Hepatic stellate cell (primary cell): Measurements from ENCODE around the gene CHST6.
"Not testable (repeated sequence)": the region's sequence is repeated elsewhere in the genome, so short reads cannot be mapped to it uniquely, and the experiment has no call there.

Experiments used
- DNase-seq: peaks from one replicate; pipeline ENCODE4 v3.0.0; 2011; ENCODE audit warnings: low spot score

CHST6 gene

GRCh38 chr16:75495076-75495674 lies at the start of gene CHST6:
CHST6 (minus strand) TSS chr16:75495441; CDS start chr16:75479828, 15,613 bp downstream.
- no peak for DNase-seq

DNA sequence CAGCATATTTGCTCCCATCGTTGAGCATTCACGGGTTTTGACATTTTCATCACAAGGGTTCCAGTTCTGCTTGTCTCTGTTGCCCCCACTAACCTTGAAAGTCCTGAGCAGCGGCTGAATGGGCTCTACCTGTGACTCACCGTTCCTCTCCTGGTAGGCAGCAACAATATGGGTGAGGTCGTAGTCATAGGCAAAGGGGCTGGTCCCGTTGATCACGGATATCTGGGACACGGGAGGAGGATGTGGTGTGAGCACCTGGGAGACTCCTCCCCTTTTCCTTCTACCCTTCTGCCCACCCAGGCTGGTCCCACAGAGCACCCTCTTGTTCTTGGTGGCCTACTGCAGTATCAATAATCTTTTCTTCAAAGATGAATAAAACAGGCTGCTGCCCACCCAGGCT lies 47.2 kb upstream of the CHST6 start:
- DNase-seq = not testable (repeated sequence)

DNA sequence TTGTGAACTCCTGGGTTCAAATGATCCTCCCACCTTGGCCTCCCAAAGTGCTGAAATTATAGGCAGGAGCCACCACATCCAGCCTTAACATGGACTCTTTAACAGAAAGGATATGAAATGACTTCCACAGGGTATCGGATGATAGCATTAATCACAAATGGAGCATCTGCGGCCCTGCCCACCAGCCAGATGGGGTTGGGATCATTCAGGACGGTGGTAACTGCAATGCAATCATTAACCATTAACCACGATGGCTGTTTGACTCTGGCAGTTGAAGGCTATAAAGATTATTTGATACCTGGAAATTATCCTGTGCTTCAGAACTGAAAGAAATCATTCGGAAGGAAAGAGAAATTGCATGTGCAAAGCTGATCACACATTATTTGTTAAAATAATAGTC lies 46.0 kb upstream of the CHST6 start:
- DNase-seq = no peak

DNA sequence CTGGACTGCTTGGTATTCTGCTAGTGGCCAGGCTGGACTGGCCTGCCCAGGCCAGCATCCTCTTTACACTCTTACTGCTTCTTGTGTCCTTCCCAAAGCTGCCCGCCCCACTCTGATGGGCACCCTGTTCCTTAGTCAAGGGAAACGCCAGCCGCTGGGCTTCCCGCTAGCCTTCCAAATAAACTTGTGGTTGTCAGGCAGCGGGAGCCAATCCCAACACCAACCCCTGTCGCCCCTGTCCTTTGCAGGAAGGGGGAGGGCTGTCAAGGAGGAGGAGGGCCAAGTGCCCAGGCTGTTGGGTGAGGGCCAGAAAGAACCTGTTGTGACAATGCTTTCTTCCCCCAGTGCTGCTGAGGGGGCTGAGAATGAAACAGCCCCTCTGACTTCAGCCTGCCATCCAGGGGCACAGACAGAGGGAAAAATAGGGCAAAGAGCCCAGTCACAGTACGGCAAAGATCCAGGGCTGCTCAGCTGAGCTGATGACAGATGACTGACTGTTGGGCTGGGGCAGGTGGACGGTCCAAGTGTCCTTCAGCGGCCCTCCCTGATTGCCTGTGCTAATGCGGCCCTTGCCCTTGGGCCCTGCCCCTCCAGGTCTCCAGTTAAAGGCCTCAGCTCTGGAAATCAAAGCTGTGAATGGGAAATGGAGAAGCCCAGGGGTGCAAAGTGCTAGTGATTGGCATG lies 43.8 kb upstream of the CHST6 start:
- not testable (repeated sequence) for DNase-seq

GRCh38 chr16:75537776-75538175 lies 42.5 kb upstream of the CHST6 start:
- no peak for DNase-seq

DNA sequence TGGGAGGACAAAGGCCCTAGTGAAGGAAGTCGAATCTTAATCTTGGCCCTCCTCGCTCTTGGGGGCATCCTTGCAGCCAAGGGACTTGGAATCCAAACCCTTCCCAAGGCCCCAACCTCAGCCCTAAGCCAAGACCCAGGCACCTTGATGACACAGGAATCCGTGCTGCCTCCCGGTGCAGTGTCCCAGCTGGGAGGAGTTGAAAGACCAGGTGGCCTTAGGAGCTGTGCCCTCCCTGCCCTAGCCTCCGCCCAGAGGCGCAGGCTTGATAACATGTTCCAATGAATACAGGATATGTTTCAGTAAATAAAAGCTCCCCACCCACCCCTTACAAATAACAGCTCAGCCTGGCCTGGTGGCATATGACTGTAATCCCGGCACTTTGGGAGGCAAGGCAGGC lies 40.7 kb upstream of the CHST6 start, which contains the start of gene CHST5:
Gene CHST5, minus strand, starts transcription at position 208 of the 400 bp plus-strand sequence. CDS start 5,724 bp downstream, outside the sequence.
- no peak for DNase-seq

- DNase-seq = no peak
Measured at GRCh38 chr16:75535211-75535843, 40.1 kb upstream of the CHST6 start.

DNA sequence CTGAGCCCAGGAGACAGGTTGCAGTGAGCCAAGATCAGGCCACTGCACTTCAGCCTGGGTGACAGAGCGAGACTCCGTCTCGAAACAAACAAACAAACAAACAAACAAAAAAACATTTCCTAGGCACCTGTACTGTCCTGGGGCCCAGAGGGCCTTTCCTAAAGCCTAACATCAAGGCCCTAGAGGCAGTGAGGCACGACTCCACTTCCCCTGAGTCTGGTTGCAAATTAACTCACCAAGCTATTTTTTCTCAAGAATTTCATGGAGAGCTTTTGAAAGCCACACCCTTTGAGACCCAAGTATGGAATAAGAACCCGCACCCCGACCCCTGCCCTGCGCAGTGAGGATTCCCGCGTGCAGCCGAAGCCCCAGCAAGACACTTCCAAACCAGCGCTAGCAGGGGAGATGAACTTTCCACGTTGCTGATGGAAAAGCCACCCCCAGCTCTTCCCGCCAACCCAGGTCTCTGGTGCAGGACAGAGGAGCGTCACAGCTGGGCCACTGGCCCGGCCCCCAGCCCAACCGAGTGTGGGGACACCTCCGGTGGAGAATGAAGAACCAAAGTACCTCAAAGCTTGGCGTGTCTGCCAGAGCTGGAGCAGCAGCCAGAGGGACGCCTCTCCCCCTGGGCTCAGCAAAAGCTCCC lies 39.4 kb upstream of the CHST6 start:
- no peak for DNase-seq

- no peak for DNase-seq
Measured at GRCh38 chr16:75532791-75533190, 37.5 kb upstream of the CHST6 start.

GRCh38 chr16:75532142-75532765 lies 37.0 kb upstream of the CHST6 start:
- no peak for DNase-seq

DNA sequence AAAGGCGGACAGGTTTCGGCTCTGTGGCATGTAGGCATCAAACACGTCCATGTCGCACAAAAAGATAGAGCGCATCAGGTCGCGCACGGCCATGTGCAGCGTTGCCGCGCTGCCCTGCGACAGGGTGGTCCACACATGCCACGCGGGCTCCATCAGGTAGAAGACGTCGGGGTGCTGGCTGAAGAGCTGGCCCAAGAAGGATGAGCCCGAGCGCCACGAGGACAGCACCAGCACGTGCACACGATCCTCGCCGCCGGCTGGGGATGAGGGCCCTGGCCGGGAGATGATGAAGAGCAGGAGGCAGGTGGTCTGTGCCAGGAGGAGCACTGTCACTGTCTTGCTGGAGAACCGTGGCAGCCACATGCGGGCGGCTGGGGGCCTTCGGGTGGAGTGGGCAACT lies 34.7 kb upstream of the CHST6 start:
- no peak for DNase-seq

DNA sequence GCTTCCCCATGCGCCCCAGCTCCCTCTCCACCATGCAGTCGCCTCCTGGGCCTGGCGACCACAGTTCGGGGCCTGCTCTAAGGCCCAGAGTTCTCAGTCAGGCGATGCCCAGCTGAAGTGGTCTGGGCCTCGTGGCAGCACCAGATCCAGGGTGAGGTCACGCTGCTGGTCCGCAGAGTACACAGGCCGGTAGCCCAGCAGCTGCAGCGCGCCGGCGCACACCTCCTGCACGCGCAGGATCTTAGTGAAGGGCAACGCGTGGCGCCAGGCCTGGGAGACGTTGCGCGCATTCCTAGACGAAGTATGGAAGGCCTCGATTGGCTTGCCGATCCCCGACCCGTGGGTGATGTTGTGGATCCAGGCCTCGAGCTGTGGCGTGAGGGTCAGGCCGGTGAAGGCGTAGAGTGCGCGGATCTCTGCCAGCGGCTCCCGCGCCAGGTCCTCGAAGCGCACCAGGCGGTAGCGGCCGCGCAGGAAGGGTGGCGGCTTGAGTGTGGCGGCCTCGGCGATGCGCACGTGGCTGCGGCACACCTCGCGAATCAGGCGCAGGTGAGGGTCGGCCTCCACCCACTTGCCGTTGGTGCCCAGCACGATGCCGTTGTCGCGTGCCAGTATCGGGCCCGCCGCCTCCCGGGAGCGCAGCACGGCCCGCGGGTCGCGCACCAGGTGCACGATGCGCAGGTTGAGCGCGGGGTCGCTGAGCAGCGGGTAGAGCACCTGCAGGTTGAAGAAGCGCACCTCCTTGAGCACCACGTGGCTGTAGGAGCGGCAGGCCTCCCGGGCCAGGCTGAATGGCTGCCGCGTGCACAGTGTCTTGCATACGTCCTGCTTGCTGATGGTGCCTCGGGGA lies 34.0 kb upstream of the CHST6 start:
- DNase-seq = no peak

- DNase-seq = no peak
Measured at GRCh38 chr16:75527825-75528299, 32.6 kb upstream of the CHST6 start.

DNA sequence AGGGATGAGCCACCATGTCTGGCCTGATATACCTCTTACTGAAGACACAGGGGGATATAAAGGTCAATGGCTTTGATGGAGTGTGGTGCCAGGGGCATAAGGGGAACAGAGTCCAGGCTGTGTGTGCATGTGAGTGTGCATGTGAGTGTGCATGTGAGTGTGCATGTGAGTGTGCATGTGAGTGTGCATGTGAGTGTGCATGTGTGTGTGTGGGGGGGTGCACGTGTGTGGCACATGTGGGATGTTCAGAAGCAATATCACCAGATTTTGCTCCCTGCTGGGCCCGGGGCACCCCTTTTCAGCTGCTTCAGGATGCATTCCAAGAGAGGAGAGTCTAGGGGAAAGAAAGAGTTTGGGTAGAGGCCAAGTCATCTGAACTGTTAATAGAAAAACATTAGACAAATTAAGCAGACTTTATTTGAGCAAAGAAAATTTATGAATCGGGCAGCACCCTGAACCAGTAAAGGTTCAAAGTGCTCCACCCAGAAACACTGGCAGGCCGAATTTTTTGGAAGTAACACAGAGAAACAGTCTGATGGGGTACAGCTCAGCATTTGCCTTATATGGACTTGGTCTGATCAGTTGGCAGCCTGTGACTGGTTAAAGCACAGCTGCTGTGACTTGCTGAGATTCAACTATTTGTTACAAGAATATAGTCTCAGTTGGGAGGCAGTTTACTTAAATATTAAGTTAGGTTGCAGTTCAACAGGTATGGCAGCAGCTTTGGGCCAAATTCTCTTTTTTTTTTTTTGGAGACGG lies 31.0 kb upstream of the CHST6 start:
- no peak for DNase-seq

GRCh38 chr16:75519175-75519574 lies 23.9 kb upstream of the CHST6 start:
- DNase-seq = no peak

GRCh38 chr16:75516189-75516966 lies 21.1 kb upstream of the CHST6 start:
- peak; percentile 19 for DNase-seq

DNA sequence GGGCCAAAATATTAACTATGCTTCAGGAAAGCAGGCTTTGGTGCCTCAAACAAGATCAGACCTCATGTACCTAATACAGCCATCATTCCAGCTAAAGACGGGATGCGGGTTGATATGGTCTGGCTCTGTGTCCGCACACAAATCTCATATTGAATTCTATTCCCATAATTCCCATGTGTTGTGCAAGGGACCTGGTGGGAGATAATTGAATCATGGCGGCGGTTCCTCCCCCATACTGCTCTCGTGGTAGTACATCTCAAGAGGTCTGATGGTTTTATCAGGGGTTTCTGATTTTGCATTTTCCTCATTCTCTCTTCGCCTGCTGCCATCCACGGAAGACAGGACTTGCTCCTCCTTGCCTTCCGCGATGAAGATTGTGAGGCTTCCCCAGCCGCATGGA lies 19.1 kb upstream of the CHST6 start:
- no peak for DNase-seq

DNA sequence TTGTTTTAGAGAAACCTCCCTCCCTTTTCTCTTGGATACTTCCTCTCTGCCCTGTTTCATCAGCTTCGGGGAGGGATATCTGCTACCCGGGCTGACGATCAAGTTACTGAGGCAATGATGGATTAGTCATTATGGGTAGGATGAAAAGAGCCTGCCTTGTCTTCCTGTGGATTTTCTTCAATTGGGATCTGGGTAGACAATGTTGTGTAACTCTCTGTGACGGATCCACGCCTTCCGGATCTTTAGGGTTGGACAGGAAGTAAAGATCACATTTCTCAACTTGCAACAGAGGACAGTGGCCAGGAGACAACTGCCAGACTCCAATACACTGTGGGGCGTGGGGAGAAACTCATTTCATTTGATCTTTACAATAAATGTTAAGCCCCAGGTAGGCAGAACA lies 11.3 kb upstream of the CHST6 start:
- DNase-seq = no peak

DNA sequence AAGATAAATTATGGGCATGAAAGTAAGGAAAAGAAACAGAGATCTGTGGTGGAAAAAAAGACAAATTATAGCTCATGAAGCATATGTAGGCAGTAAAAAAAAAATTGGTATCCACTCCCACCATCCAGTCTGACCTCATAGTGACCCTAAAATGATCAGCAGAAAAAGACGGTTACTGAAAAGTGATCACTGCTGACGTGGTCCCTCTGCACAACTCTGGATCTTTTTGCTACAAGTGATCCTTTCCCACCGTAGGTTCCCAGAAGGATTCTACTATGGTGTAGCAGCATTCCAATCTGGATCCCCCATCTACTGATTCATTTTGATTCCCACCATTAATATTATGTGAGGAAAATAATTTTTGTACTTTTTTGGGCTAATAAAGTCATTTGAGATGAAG lies 10.9 kb upstream of the CHST6 start:
- no peak for DNase-seq

- DNase-seq = no peak
Measured at GRCh38 chr16:75503801-75504200, 8.6 kb upstream of the CHST6 start.
